ENCODE data around the gene EAF1. TPM values are rescaled to one million over a fixed set of nuclear protein-coding genes. Genes with fewer than 3 reads are reported as not detected.
"Not testable (repeated sequence)": the region's sequence is repeated elsewhere in the genome, so short reads cannot be mapped to it uniquely, and the experiment has no call there.

EAF1 gene
- total RNA-seq, 2 donors from 2014 or later: 24.9 to 28.0 TPM

GRCh38 chr3:15453991-15454625 is 26.7 kb downstream of the EAF1 start:
- intact Hi-C loops (cut with DNase I): no loop called here
- Histone ChIP-seq H3K36me3 (no peaks in the 10 kb centered on the region), H3K9ac (ENCODE audit: low read depth in 2 of 2, low read length in 2 of 2) (no peak overlapping the region), H3K4me3 (no peak overlapping the region), H3K9me3 (no peaks in the 10 kb centered on the region), H3K27ac (no peak overlapping the region), H3K27me3 (no peaks in the 10 kb centered on the region), H3K4me1 (no peaks in the 10 kb centered on the region)
- DNase-seq: no peak
- no peak for TF ChIP-seq CTCF (IDR thresholded peaks at IDR 0.05)

GRCh38 chr3:15454965-15455364 is 27.6 kb downstream of the EAF1 start:
- no peak for TF ChIP-seq CTCF (IDR thresholded peaks at IDR 0.05)
- no peak for DNase-seq
- Histone ChIP-seq H3K27ac (no peak overlapping the region), H3K4me1 (no peaks in the 10 kb centered on the region), H3K36me3 (no peaks in the 10 kb centered on the region), H3K9ac (ENCODE audit: low read depth in 2 of 2, low read length in 2 of 2) (no peak overlapping the region), H3K27me3 (no peaks in the 10 kb centered on the region), H3K9me3 (no peaks in the 10 kb centered on the region), H3K4me3 (no peak overlapping the region)
- intact Hi-C loops (cut with DNase I): no loop called here

GRCh38 chr3:15455756-15456155 is 28.4 kb downstream of the EAF1 start:
- Histone ChIP-seq H3K36me3 (no peaks in the 10 kb centered on the region), H3K9me3 (no peaks in the 10 kb centered on the region), H3K4me3 (no peak overlapping the region), H3K27ac (no peak overlapping the region), H3K27me3 (no peaks in the 10 kb centered on the region), H3K4me1 (no peaks in the 10 kb centered on the region), H3K9ac (ENCODE audit: low read depth in 2 of 2, low read length in 2 of 2) (no peak overlapping the region)
- no peak for DNase-seq
- no peak for TF ChIP-seq CTCF (IDR thresholded peaks at IDR 0.05)
- intact Hi-C loops (cut with DNase I): no loop called here

GRCh38 chr3:15456321-15456720 is 28.9 kb downstream of the EAF1 start:
- Histone ChIP-seq H3K36me3 (no peaks in the 10 kb centered on the region), H3K9me3 (no peaks in the 10 kb centered on the region), H3K4me1 (no peaks in the 10 kb centered on the region), H3K27me3 (no peaks in the 10 kb centered on the region), H3K27ac (no peak overlapping the region), H3K4me3 (no peak overlapping the region), H3K9ac (ENCODE audit: low read depth in 2 of 2, low read length in 2 of 2) (no peak overlapping the region)
- intact Hi-C loops (cut with DNase I): no loop called here
- no peak for DNase-seq
- TF ChIP-seq CTCF (IDR thresholded peaks at IDR 0.05): no peak

- H3K4me3 ChIP-seq; H3K9ac ChIP-seq (ENCODE audit: low read depth in 2 of 2, low read length in 2 of 2); H3K4me1 ChIP-seq; H3K27ac ChIP-seq; H3K9me3 ChIP-seq; H3K36me3 ChIP-seq; DNase-seq; intact Hi-C loops (cut with DNase I); H3K27me3 ChIP-seq: not testable (repeated sequence)
Measured at GRCh38 chr3:15456915-15457314, 29.5 kb downstream of the EAF1 start.

- no peak for DNase-seq
Measured at GRCh38 chr3:15458212-15458780, 30.9 kb downstream of the EAF1 start.

More at GRCh38 chr3:15458212-15458780, 30.9 kb downstream of the EAF1 start:
- Histone ChIP-seq H3K9ac (ENCODE audit: low read depth in 2 of 2, low read length in 2 of 2) (no peak overlapping the region), H3K36me3 (no peaks in the 10 kb centered on the region), H3K4me1 (no peaks in the 10 kb centered on the region), H3K9me3 (no peaks in the 10 kb centered on the region), H3K27me3 (no peaks in the 10 kb centered on the region), H3K4me3 (no peak overlapping the region), H3K27ac (no peak overlapping the region)
- intact Hi-C loops (cut with DNase I): no loop called here
- TF ChIP-seq CTCF (IDR thresholded peaks at IDR 0.05): no peak
